ENCODE data around the gene RIMBP2.

Gene RIMBP2

GRCh38 chr12:130476451-130477135, 239.5 kb downstream of the RIMBP2 start:
- no peaks in the 10 kb centered on the region for H3K4me1 ChIP-seq (ENCODE audit: insufficient read depth, low read length)

GRCh38 chr12:130474599-130475269, 241.4 kb downstream of the RIMBP2 start:
- no peaks in the 10 kb centered on the region for H4K20me1 ChIP-seq (ENCODE audit: insufficient read depth, low read length)
- no peaks in the 10 kb centered on the region for H3K9me3 ChIP-seq (ENCODE audit: insufficient read depth, low read length, severe bottlenecking)
- DNase-seq (no peak), ATAC-seq (ENCODE audit: insufficient read depth, low read depth) (no peak)
- H3K4me1 ChIP-seq (ENCODE audit: insufficient read depth, low read length) = no peaks in the 10 kb centered on the region
- H3K4me3 ChIP-seq (ENCODE audit: low read depth in 1 of 2, low read length in 2 of 2) = no peak overlapping the region
- no peak overlapping the region for H3K27ac ChIP-seq (ENCODE audit: low read length)
- H3K79me2 ChIP-seq (ENCODE audit: insufficient read depth, low read length) = no peaks in the 10 kb centered on the region
- H3K27me3 ChIP-seq (ENCODE audit: insufficient read depth, low read length, poor library complexity) = no peaks in the 10 kb centered on the region
- no peak overlapping the region for H3K9ac ChIP-seq (ENCODE audit: low read depth, low read length)
- TF ChIP-seq CTCF (IDR thresholded peaks at IDR 0.05; ENCODE audit: borderline replicate concordance, extremely low read depth, low read length, poor library complexity, severe bottlenecking) (no peak), EZH2 (IDR thresholded peaks at IDR 0.05; ENCODE audit: borderline replicate concordance, low read depth, low read length, severe bottlenecking) (no peak)
- H2AFZ ChIP-seq (ENCODE audit: low read depth, low read length) = no peak overlapping the region
- H3K4me2 ChIP-seq (ENCODE audit: insufficient read depth, low read length) = no peak overlapping the region
- no peaks in the 10 kb centered on the region for H3K36me3 ChIP-seq (ENCODE audit: insufficient read depth, low read length)

More at GRCh38 chr12:130476451-130477135, 239.5 kb downstream of the RIMBP2 start:
- no peak for DNase-seq
- Histone ChIP-seq H3K79me2 (ENCODE audit: insufficient read depth, low read length) (no peaks in the 10 kb centered on the region), H3K9me3 (ENCODE audit: insufficient read depth, low read length, severe bottlenecking) (no peaks in the 10 kb centered on the region), H3K36me3 (ENCODE audit: insufficient read depth, low read length) (no peaks in the 10 kb centered on the region), H4K20me1 (ENCODE audit: insufficient read depth, low read length) (no peaks in the 10 kb centered on the region), H2AFZ (ENCODE audit: low read depth, low read length) (no peak overlapping the region), H3K4me3 (ENCODE audit: low read depth in 1 of 2, low read length in 2 of 2) (no peak overlapping the region), H3K9ac (ENCODE audit: low read depth, low read length) (no peak overlapping the region), H3K4me2 (ENCODE audit: insufficient read depth, low read length) (no peak overlapping the region), H3K27me3 (ENCODE audit: insufficient read depth, low read length, poor library complexity) (no peaks in the 10 kb centered on the region), H3K27ac (ENCODE audit: low read length) (no peak overlapping the region)
- no peak for ATAC-seq (ENCODE audit: insufficient read depth, low read depth)
- TF ChIP-seq EZH2 (IDR thresholded peaks at IDR 0.05; ENCODE audit: borderline replicate concordance, low read depth, low read length, severe bottlenecking) (no peak), CTCF (IDR thresholded peaks at IDR 0.05; ENCODE audit: borderline replicate concordance, extremely low read depth, low read length, poor library complexity, severe bottlenecking) (no peak)

GRCh38 chr12:130473266-130473665, 242.8 kb downstream of the RIMBP2 start:
- Histone ChIP-seq H3K36me3 (ENCODE audit: insufficient read depth, low read length) (no peaks in the 10 kb centered on the region), H3K9ac (ENCODE audit: low read depth, low read length) (no peak overlapping the region), H2AFZ (ENCODE audit: low read depth, low read length) (no peak overlapping the region), H3K27ac (ENCODE audit: low read length) (no peak overlapping the region), H3K9me3 (ENCODE audit: insufficient read depth, low read length, severe bottlenecking) (no peaks in the 10 kb centered on the region), H3K4me3 (ENCODE audit: low read depth in 1 of 2, low read length in 2 of 2) (no peak overlapping the region), H3K4me2 (ENCODE audit: insufficient read depth, low read length) (no peak overlapping the region), H4K20me1 (ENCODE audit: insufficient read depth, low read length) (no peaks in the 10 kb centered on the region), H3K79me2 (ENCODE audit: insufficient read depth, low read length) (no peaks in the 10 kb centered on the region), H3K4me1 (ENCODE audit: insufficient read depth, low read length) (no peaks in the 10 kb centered on the region), H3K27me3 (ENCODE audit: insufficient read depth, low read length, poor library complexity) (no peaks in the 10 kb centered on the region)
- ATAC-seq (ENCODE audit: insufficient read depth, low read depth) (no peak), DNase-seq (no peak)
- TF ChIP-seq EZH2 (IDR thresholded peaks at IDR 0.05; ENCODE audit: borderline replicate concordance, low read depth, low read length, severe bottlenecking) = no peak

GRCh38 chr12:130470969-130471368, 245.1 kb downstream of the RIMBP2 start:
- no peaks in the 10 kb centered on the region for H3K79me2 ChIP-seq (ENCODE audit: insufficient read depth, low read length)
- H3K4me1 ChIP-seq (ENCODE audit: insufficient read depth, low read length) = no peaks in the 10 kb centered on the region
- no peak overlapping the region for H2AFZ ChIP-seq (ENCODE audit: low read depth, low read length)
- no peak overlapping the region for H3K4me3 ChIP-seq (ENCODE audit: low read depth in 1 of 2, low read length in 2 of 2)
- no peak overlapping the region for H3K27ac ChIP-seq (ENCODE audit: low read length)
- peaks cover 11% of the 10 kb centered on the region for H3K9me3 ChIP-seq (ENCODE audit: insufficient read depth, low read length, severe bottlenecking)
- TF ChIP-seq CTCF (IDR thresholded peaks at IDR 0.05; ENCODE audit: borderline replicate concordance, extremely low read depth, low read length, poor library complexity, severe bottlenecking) = no peak
- no peak overlapping the region for H3K4me2 ChIP-seq (ENCODE audit: insufficient read depth, low read length)
- no peaks in the 10 kb centered on the region for H4K20me1 ChIP-seq (ENCODE audit: insufficient read depth, low read length)
- no peaks in the 10 kb centered on the region for H3K27me3 ChIP-seq (ENCODE audit: insufficient read depth, low read length, poor library complexity)
- H3K9ac ChIP-seq (ENCODE audit: low read depth, low read length) = no peak overlapping the region
- DNase-seq = no peak
- no peak for ATAC-seq (ENCODE audit: insufficient read depth, low read depth)
- H3K36me3 ChIP-seq (ENCODE audit: insufficient read depth, low read length) = no peaks in the 10 kb centered on the region
